Measurements from ENCODE around the gene TCL1A. TPM values are rescaled to one million over a fixed set of nuclear protein-coding genes. Genes with fewer than 3 reads are reported as not detected.

The TCL1A gene
- total and polyA plus RNA-seq, 9 of the 15 experiments (the other 6 are each of a cell fraction or from before 2014, with no cell fraction given), result 0.10 to 0.11 TPM; not detected in 7

GRCh38 chr14:95662376-95663186 lies 51.3 kb downstream of the TCL1A start (continued):
- no peak for TF ChIP-seq STAT5A (IDR thresholded peaks at IDR 0.05; ENCODE audit: borderline replicate concordance, low read length)

- CTCF ChIA-PET (ENCODE audit: low intra/inter-chr PET ratio), result no interaction called here
- Histone ChIP-seq H4K20me1 (replicated peaks; ENCODE audit: control insufficient read depth, insufficient read depth, low read length) (no peaks in the 10 kb centered on the region; the same call in 1 of the 2 replicates), H3K27me3 (ENCODE audit: control insufficient read depth in 2 of 2, insufficient read depth in 2 of 2, low read length in 2 of 2) (peaks cover 0 to 10% of the 10 kb centered on the region in 2 experiments; a peak in 2 of 5 replicates), H3K4me3 (no peak overlapping the region), H3K27ac (ENCODE audit: extremely low read depth, low read depth, low read length) (no peak overlapping the region), H3K4me1 (replicated peaks in 1 of 2; ENCODE audit: control insufficient read depth in 2 of 2, insufficient read depth in 2 of 2, low read length in 2 of 2) (no peaks in the 10 kb centered on the region), H3K4me2 (ENCODE audit: insufficient read depth, low read length) (no peak overlapping the region), H2AFZ (ENCODE audit: low read depth, low read length) (no peak overlapping the region), H3K79me2 (ENCODE audit: control insufficient read depth, insufficient read depth, low read length) (no peaks in the 10 kb centered on the region), H3K9me1 (ENCODE audit: control insufficient read depth, insufficient read depth, low read length) (no peaks in the 10 kb centered on the region), H3K36me3 (ENCODE audit: control insufficient read depth, insufficient read depth, low read length) (no peaks in the 10 kb centered on the region), H3K9me3 (replicated peaks; ENCODE audit: control insufficient read depth, insufficient read depth, low read depth, low read length) (no peaks in the 10 kb centered on the region), H3K9ac (ENCODE audit: insufficient read depth in 1 of 2, low read depth in 2 of 2, low read length in 2 of 2) (no peak overlapping the region)
- DNase-seq (ENCODE audit: extremely low read depth in 1 of 4, low spot score in 3 of 4) (no peak), FAIRE-seq (no peak), ATAC-seq (no peak)
- in situ Hi-C loops (cut with MboI) (no loop called here), intact Hi-C loops (cut with micrococcal nuclease) (no loop called here)
- BruUV-seq (replicated peaks), result no TSS peak
- 1% methylated on average over 12 of the region's 13 CpGs for WGBS (ENCODE audit: insufficient coverage, low coverage, missing lambda C conversion rate)
- POLR2A ChIA-PET, result no interaction called here
- TF ChIP-seq ETS2 (tag; IDR thresholded peaks at IDR 0.05; ENCODE audit: borderline replicate concordance, poor library complexity, severe bottlenecking), result no peak
- no peak for TF ChIP-seq SRSF9 (IDR thresholded peaks at IDR 0.05; ENCODE audit: borderline replicate concordance, low read depth, low read length)
- no peak for TF ChIP-seq CBX2 (IDR thresholded peaks at IDR 0.05; ENCODE audit: insufficient read depth, low read length, poor library complexity, severe bottlenecking)
- no peak for TF ChIP-seq THAP12 (CRISPR knock-in tag; IDR thresholded peaks at IDR 0.05)
- no peak for TF ChIP-seq CUX1 (CRISPR knock-in tag; IDR thresholded peaks at IDR 0.05)
- TF ChIP-seq MTA1 (IDR thresholded peaks at IDR 0.05; ENCODE audit: borderline replicate concordance), result no peak
- TF ChIP-seq IRF1 (CRISPR knock-in tag; IDR thresholded peaks at IDR 0.05; ENCODE audit: borderline replicate concordance), result no peak
Measured at GRCh38 chr14:95660651-95661515, 53.0 kb downstream of the TCL1A start.
